Smooth muscle cell (in vitro differentiated cells): ENCODE results near the gene CYP24A1. TPM values are rescaled to one million over a fixed set of nuclear protein-coding genes. Genes with fewer than 3 reads are reported as not detected.
A peak's percentile ranks its signal among the peaks of the same experiment; 100 is the strongest.

Experiments used
- DNase-seq: peaks from one replicate; lab custom pipeline; 2025; ENCODE audit not compliant: unreplicated experiment; lab: John Stamatoyannopoulos, UW
- H2AFZ ChIP-seq: fragments of 200-600 bp; sonication (generic); 2 replicates; pipeline ENCODE4 v1.6.0; 2016; ENCODE audit warnings: antibody characterized with exemption, low read depth, mild to moderate bottlenecking
- H3F3A ChIP-seq: fragments of 200-600 bp; sonication (generic); 2 replicates; pipeline ENCODE4 v1.6.0; 2017; ENCODE audit warnings: antibody characterized with exemption, low read depth
- H3K27ac ChIP-seq: fragments of 200-600 bp; sonication (generic); 2 replicates; pipeline ENCODE4 v1.5.1; 2016; ENCODE audit warnings: low read depth, mild to moderate bottlenecking
- H3K27me3 ChIP-seq: fragments of 200-600 bp; sonication (generic); 2 replicates; pipeline ENCODE4 v1.6.1; 2016; ENCODE audit warnings: low read depth, mild to moderate bottlenecking
- H3K36me3 ChIP-seq: fragments of 200-600 bp; sonication (generic); 2 replicates; pipeline ENCODE4 v1.5.1; 2016; ENCODE audit warnings: low read depth
- H3K4me1 ChIP-seq: fragments of 200-600 bp; sonication (generic); 2 replicates; pipeline ENCODE4 v1.5.1; 2016; ENCODE audit warnings: low read depth
- H3K4me2 ChIP-seq: fragments of 200-600 bp; sonication (generic); 2 replicates; pipeline ENCODE4 v1.6.0; 2016; ENCODE audit warnings: mild to moderate bottlenecking
- H3K4me3 ChIP-seq: fragments of 200-600 bp; sonication (generic); 2 replicates; pipeline ENCODE4 v1.5.1; 2016; ENCODE audit warnings: mild to moderate bottlenecking
- H3K79me2 ChIP-seq: fragments of 200-600 bp; sonication (generic); 2 replicates; pipeline ENCODE4 v1.6.0; 2016; ENCODE audit warnings: low read depth, mild to moderate bottlenecking
- H3K9ac ChIP-seq: fragments of 200-600 bp; sonication (generic); 2 replicates; pipeline ENCODE4 v1.6.0; 2016; ENCODE audit warnings: low read depth
- H3K9me3 ChIP-seq: fragments of 200-600 bp; sonication (generic); replicated peaks from 2 replicates; pipeline ENCODE4 v1.5.1; 2016; ENCODE audit warnings: low read depth
- H4K20me1 ChIP-seq: fragments of 200-600 bp; sonication (generic); 2 replicates; pipeline ENCODE4 v1.6.0; 2016; ENCODE audit warnings: low read depth
- CTCF ChIP-seq: fragments of 200-600 bp; sonication (generic); IDR thresholded peaks from 2 replicates; pipeline ENCODE4 v1.5.1; 2017; ENCODE audit warnings: borderline replicate concordance, mild to moderate bottlenecking, antibody characterized with exemption; ENCODE audit not compliant: insufficient read depth, poor library complexity, severe bottlenecking
- WGBS: methylation state at CpG from one replicate; pipeline ENCODE4 v1.1.7; 2016; ENCODE audit warnings: low lambda C conversion rate; 5-methylcytosine and 5-hydroxymethylcytosine counted together
- polyA plus RNA-seq: library from polyadenylated mRNA; unstranded; fragments of >200 nt; fragmentation: Nextera tagmentation; extraction: Ambion mirVana; gene quantifications from 2 replicates; pipeline ENCODE4 v1.2.1, GENCODE V29; 2016
- total RNA-seq: library from RNA; depleted of rRNA; stranded (reverse); fragments of >200 nt; gene quantifications from 2 replicates; pipeline ENCODE4 v1.2.3, GENCODE V29; 2014

CYP24A1 gene
- total and polyA plus RNA-seq, 2 experiments from 2014 or later: 0.70 to 18.0 TPM

GRCh38 chr20:54105653-54106052 lies 68.1 kb downstream of the CYP24A1 start:
- WGBS: 25% methylated on average over 4 of the region's 4 CpGs
- no peak for DNase-seq
- Histone ChIP-seq H3K27me3 (no peaks in the 10 kb centered on the region), H2AFZ (peak overlapping the region; percentile 68), H3K9me3 (no peaks in the 10 kb centered on the region), H3K79me2 (no peaks in the 10 kb centered on the region), H3F3A (peaks cover 11% of the 10 kb centered on the region), H3K36me3 (no peaks in the 10 kb centered on the region), H3K27ac (peak overlapping the region; percentile 42), H3K9ac (no peak overlapping the region), H3K4me2 (peak overlapping the region; percentile 25), H3K4me1 (peaks cover 4% of the 10 kb centered on the region), H4K20me1 (no peaks in the 10 kb centered on the region), H3K4me3 (no peak overlapping the region)
- no peak for TF ChIP-seq CTCF

GRCh38 chr20:54104781-54105180 lies 69.0 kb downstream of the CYP24A1 start:
- Histone ChIP-seq H3K36me3 (no peaks in the 10 kb centered on the region), H4K20me1 (no peaks in the 10 kb centered on the region), H3K9ac (no peak overlapping the region), H3K4me1 (peaks cover 4% of the 10 kb centered on the region), H3K9me3 (no peaks in the 10 kb centered on the region), H3K4me3 (no peak overlapping the region), H3K4me2 (peak overlapping the region; percentile 5), H3K79me2 (no peaks in the 10 kb centered on the region), H2AFZ (no peak overlapping the region), H3F3A (peaks cover 11% of the 10 kb centered on the region), H3K27me3 (no peaks in the 10 kb centered on the region), H3K27ac (peak overlapping the region; percentile 42)
- 40% methylated on average over 4 of the region's 4 CpGs for WGBS
- no peak for TF ChIP-seq CTCF
- no peak for DNase-seq

DNA sequence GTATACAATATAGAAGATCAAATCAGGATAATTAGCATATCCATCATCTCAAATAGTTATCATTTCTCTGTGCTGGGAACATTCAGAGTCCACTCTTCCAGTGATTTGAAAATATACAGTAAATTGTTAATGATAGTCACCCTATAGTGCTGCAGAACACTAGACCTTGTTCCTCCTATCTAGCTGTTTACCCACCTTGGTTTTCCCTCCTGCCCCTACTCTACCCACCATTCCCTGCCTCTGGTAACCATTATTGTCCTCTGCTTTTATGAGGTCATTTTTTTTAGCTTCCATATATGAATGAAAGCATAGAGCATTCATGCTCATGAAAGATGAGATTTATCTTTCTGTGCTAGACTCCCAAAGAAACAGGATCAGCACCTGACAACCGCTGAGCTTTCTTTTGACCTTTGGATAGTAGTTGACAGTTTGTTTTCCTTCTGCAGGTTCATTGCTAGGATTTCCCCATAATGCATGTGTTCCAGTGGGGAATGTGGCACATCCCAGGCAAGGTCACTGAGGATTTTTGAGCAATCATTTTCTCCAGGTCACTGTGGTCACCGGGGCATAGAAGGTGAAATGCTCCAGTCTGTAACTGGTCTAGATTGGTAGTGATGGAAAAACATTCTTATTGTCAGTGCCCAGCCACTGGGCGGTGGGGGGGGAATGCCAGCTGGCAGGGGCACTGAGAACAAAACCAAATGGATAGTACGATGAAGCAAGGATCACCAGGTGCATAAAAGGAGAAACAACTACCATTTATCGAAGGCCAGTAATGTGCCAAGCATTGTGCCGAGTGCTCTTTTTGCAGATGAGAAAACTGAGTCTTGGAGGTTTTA lies 69.8 kb downstream of the CYP24A1 start:
- Histone ChIP-seq H3K4me2 (no peak overlapping the region), H2AFZ (no peak overlapping the region), H3F3A (peaks cover 11% of the 10 kb centered on the region), H3K9ac (no peak overlapping the region), H3K4me3 (no peak overlapping the region), H3K36me3 (no peaks in the 10 kb centered on the region), H3K4me1 (peaks cover 4% of the 10 kb centered on the region), H3K27ac (no peak overlapping the region), H3K9me3 (no peaks in the 10 kb centered on the region), H3K79me2 (no peaks in the 10 kb centered on the region), H3K27me3 (no peaks in the 10 kb centered on the region), H4K20me1 (no peaks in the 10 kb centered on the region)
- no peak for DNase-seq
- TF ChIP-seq CTCF: no peak
- 90% methylated on average over 6 of the region's 6 CpGs for WGBS

Other genes with a start within 250 kb of the CYP24A1 start
- gene BCAS1, start 103.4 kb downstream of the CYP24A1 start, total RNA-seq: 0.09 and 0.18 TPM in 2 replicates
- 0.15 and 0.43 TPM in 2 replicates for gene BCAS1, start 103.4 kb downstream of the CYP24A1 start, polyA plus RNA-seq
- gene PFDN4, start 34.1 kb upstream of the CYP24A1 start, total RNA-seq: 198 and 240 TPM in 2 replicates
- 47.6 and 60.3 TPM in 2 replicates for gene PFDN4, start 34.1 kb upstream of the CYP24A1 start, polyA plus RNA-seq